GM18511 (cell line): Measurements from ENCODE around the gene NPHP4.

ENCODE experiments used
- ATAC-seq: cut with Tn5 transposase; IDR thresholded peaks from one replicate; pipeline ENCODE4 v1.9.1; 2021; ENCODE audit warnings: mild to moderate bottlenecking, moderate library complexity; ENCODE audit not compliant: unreplicated experiment

NPHP4 gene

DNA sequence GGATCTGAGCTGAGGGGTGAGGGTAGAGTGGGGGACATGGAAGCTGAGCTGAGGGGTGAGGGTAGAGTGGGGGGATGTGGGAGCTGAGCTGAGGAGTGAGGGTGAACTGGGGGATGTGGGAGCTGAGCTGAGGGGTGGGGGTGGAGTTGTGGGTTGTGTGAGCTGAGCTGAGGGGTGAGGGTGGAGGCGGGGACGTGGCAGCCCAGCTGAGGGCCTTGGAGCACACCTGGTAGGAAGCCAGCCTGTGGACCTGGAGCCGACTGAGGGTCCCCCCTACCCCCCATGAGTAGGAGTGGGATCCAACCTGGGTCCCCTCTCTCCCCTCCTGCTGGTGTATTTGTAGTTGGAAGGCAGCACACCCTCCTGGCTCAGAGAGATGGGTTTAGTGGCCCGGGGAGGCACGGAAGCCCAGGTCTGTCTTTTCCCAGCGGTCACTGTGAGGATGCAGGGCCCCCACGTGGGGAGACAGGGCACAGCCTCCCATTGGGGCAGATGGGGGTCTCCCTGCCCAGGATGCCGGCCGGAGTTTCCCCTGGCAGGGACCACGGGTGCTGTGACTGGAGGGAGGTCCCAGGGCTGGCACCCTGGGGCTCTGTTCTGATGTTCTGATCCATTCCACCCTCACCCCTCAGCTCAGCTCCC, 13.2 kb upstream of the NPHP4 start:
- no peak for ATAC-seq

DNA sequence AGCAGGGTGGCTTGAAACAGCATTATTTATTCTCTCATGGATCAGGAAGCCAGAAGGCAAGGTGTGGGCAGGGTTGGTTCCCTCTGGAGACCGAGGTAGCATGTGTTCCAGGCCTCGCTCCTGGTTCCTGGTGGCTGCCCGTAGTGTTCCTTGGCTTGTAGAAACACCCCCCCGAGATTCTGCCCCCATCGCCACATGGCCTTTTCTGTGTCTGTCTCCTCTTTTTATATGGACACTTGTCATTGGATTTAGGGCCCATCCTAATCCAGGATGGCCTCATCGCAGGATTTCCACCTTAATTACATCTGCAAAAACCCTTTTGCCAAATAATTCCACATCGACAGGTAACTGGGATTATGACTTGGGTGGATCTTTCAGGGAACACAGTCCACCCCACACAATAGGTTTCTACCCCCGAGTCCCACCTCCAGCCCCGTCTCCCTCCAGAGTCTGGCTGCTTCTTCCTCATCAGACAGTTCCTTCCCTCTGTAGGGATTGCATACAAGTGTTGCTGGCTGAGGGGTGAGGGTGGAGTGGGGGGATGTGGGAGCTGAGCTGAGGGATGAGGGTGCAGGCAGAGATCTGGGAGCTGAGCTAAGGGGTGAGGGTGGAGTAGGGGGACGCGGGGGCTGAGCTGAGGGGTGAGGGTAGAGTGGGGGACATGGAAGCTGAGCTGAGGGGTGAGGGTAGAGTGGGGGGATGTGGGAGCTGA, 12.3 kb upstream of the NPHP4 start:
- no peak for ATAC-seq

DNA sequence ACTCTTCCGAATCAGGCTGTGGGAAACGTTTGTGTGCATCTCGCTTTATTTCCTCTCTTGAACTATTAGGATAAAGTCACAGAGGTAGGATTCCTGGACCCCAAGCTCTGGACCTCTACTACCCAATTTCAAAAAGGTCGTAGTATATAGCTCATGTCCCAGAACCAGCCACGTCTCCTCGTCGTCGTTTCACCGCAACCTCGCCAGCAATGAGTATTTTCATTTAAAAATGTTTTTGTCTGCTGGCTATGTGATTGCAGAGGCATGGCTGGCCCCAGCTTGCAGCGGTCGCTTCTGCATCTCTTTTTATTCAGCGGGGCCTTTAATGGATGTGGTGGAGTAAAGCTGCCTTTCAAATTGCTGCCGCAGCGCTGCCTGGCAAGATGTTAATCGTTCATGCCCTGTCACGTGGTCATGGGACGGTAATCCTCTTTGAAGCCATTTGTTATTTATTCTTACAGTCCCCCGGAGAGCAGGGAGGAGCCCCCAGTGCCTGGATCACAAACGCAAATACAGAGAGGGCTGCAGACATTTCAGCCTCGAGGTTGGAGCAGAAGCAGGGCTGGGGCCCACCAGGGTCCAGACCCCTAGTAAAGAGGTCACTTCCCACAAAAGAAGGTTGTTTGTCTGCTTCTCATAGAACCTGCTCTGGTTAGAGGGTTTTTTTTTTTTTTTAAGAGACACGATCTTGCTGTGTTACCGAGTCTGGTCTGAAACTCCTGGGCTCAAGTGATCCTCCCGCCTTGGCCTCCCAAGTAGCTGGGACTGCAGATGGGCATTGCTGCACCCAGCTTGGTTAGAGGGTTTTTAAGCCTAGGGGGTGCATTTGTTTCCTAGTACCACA, 11.6 kb upstream of the NPHP4 start:
- ATAC-seq, result no peak

DNA sequence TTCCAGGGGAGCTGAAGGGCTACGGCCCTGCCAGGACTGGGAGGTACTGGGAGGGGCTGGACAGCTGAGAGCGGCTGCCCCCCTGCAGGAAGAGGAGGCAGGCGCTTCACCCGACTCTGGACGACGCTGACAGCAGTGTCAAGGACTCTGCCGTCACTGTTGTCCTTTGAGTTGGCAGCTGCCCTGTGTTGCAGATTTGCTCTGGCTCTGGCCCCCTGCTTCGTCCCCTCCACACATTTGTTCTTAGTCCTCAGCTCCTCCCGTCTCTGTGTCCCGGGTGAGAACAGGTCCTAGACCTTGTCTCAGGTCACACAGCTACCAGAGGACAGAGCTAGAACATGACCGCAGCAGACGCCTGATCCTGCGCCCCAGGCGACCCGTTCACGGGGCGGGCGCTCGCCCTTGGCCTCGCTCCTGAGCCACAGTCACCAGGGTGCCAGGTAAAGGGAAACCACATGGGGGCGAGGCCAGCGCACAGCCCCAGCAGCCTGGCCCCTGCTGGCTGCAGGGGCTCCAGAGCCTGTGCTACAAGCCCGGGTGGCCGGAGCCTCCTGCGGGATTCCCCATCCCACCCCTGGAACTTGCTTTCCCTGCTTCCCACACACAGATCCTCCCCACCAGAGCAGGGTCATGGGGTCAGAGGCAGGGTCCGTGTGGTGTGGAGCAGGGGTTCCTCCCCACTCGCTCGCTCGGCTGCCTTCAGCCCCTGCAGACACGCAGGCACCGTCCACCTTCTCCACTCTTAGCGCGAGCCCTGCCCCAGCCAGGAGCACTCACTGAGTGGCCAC, 10.7 kb upstream of the NPHP4 start:
- no peak for ATAC-seq

DNA sequence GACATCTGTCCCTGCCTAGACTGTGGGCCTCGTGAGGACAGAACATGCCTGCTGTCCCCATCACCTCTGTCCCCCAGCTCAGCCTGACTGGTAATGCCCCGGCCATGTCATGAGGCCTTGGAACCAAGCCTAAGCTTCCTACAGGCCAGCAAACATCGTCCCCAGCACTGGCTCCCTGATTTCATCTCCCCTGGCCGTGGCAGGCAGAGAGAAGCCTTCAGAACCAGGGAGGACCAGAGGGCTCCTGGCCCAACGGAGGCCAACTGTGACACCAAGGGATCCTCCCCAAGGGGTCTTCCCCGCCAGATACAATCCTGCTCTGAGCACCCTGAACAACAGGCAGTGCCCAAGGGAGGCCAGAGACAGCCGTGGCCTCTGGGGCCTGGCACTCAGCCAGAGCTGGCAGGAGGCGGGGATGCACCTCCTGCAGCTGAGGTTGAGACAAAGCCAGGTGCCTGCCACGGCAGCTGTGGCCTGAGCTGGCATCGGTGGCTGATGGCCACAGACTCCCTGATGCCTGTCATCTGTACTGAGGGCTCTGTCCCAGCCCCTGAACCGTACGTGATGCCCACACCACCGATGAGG, 9.9 kb upstream of the NPHP4 start:
- no peak for ATAC-seq

DNA sequence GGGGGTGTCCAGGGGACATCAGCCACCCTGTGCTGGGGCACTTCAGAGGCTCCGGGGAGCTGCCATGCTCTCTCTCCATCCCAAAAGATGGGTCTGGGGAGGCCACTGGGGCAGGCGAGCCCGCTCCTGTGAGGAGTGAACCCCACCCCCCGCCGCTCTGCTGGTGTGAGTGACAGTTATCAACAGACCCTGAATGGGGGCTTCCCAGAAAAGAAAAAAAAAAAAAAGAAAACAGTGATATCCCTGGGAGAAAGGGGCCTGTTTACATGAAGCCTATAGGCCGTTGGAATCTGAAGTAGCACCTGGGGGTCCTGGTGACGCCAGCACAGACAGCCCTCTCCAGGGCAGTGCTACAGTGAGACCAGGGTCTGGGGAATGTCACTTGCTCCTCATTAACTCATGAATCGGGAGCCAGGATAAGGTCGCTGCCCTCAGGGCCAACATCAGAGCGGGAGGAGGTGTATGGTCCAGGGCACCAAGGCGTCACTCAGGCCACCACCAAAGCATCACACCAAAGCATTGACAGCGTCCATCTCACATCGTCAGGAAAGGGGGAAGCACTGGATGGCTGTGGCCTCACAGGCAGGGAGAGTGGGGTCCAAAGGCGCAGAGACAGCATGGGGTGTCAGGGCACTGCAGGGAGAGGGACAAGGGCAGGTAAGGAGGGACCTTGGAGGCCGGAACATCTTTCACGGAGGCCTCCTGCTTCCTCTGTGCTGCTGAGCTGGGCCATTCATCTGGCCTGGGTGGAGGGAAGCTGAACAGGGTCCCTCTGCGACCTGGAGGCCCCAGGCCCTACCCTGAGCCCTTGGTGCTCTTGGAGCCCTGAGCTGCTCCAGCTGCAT, 8.4 kb upstream of the NPHP4 start:
- ATAC-seq, result no peak

DNA sequence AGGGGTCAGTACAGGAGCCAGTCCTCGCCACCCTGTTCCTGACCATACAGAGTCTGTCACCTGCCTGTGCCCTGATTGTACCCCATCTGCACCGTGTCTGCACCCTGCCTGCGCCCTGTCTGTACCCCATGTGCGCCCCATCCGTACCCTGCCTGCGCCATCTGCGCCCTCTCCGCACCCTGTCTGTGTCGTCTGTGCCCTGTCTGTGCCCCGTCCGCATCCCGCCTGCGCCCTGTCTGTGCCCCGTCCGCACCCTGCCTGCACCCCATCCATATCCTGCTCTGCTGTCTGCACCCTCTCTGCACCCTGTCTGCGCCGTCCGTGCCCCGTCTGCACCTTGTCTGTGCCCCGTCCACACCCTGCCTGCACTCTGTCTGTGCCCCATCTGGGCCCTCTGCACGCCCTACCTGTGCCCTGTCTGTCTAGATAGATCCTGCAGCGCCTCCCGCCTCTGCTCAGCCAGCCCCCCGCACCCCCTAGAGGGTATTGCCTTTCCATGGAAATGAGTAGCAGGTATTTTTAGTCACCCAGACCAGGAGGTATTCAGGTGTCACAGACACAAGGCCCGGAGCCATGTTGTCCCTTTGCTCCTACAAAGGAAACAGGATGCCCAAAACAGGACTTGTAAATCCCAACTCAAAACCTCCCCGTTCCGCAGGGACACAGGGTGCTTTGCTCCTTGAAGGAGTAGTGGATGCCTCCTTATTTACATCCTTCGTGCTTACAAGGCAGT, 7.7 kb upstream of the NPHP4 start:
- no peak for ATAC-seq

DNA sequence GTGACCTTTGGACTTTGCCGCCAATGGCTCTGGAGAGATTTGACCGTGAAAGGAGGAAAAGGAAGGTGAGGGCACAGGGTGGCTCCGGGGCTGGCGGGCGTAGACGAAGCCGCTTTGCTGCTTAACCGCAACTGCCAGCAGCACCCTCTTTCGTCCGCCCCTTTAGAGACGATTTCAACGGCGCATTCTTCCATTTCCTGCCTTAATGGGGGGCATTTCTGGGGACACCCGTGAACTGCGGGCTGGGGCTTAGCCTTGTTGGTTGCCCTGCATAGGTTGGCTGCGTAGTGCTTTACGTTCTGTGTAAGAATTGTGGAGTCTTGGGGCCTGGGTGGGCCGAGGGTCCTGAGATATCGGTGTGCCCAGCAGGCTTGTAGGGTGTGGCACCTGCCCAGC, 6.7 kb upstream of the NPHP4 start:
- ATAC-seq, result no peak

DNA sequence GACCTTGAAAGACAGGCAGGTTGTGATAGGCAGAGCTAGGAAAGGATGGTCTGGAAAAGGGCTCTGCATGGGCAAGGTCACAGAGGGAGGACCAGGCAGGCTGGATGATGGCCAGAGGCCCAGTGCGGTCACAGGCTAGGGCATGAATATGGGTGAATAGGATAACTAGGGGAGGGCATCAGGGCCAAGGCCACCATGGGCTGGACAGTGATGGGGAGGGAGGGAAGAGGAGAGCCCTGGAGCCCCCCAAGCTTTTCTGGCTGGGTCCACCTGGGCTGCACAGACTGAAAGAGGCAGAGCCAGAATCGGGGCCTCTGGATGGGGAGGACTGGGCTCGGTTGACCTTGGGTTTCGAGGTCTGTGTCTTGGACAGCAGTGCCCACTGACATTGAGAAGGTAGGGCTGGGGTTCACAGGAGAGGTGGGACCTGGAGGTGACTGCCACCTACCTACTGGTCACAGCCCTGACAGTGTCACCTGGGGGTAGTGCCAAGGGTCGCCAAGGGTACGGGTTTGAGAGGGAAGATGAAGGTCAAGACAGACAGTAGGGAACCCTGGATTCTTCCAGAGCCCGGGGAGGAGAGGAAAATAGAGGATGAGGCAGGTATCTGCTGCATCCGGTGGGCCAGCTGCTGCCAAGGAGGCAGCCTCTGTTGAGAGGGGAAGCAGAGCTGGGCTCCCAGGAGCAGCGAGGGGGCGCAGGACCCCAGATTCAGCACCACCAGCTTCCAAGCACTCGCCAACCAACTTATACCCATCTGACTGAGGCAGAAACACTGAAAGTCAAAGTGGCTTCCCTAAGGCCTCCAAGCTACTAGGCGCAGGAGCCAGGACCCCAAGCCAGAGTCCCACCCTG, 6.1 kb upstream of the NPHP4 start:
- no peak for ATAC-seq

DNA sequence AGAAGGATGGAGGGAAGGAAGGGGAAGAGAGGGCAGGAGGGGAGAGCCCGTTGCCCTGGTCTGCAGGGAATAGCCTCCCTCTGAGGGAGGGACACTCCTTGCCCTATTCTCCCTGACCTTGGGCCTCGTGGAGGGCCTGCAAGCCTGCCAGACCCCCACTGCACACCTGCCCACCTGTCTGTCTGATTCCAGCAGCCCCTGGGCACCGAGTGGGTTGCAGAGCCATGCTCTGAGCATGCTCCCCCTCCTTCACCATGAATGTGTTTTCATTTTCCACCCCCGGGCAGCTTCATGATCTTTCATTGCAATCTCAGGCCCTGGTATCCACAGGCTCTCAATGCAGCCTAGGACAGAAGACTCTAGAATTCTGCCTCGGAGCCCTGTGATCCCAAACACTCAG, 5.1 kb upstream of the NPHP4 start:
- ATAC-seq, result no peak

DNA sequence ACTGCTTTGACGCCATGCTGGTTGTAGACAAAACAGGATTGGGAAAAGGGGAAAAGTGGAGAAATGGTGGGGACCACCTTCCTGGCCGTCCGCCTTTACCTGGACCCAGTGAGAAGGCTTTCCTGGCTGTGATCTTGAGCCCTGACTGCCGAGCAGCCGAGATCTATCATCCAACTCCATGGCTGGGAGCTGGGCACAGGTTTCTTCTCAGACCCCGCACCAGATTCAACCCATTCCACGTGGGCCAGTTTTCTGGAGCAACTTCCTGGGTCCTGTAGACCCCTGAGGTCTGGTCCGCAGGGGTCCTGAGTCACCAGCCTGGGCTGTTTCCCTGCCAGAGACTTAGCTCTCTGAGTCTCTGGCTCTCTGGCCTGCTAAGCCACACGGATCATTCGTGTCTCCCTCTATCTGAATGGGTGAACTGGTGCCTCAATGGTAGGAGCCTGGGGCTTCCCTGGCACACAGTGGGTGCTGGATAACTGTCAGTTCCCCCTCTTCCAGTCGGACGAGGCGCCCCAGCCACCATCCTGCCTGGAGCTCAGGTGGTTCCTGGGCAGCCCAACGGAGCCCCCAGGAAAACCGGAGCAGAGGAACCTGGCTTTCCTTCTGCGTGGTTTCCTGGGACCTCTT, 4.5 kb upstream of the NPHP4 start:
- ATAC-seq, result no peak

DNA sequence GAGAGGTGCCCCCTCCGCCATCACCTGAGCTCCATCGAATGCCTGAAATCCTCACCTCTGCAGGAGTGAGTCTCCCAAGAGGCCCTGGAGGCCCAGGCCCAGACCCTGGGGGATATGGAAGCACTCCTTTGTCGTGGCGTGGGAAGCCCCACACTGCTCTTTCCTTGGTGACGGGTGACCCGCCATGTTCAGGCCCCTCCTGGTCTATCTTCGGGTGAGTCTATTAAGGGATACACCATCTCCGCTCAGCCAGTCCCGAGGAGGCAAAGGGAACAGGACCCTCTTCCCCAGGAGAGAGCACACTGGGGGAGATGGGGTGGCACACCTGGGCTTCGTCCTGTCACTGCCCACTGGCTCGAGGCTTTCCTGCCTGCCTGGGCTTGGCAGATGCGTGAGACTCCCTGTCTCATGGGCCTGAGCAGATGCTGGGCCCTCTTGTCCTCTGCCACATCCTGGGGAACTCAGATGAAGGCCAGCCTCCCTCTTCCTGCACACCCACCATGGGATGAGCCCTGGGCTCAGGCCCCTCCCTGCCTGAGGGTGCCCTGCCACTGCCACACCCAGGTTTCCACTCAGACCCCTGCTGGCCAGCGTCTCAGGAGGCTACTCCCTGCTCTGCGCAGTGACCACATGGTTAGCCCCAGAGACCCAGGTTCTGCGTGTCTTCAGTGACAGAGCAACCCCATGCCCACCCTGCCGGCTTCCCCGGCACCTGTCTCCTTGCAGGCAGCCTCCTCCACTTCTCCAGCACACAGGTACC, 3.8 kb upstream of the NPHP4 start:
- ATAC-seq, result no peak

DNA sequence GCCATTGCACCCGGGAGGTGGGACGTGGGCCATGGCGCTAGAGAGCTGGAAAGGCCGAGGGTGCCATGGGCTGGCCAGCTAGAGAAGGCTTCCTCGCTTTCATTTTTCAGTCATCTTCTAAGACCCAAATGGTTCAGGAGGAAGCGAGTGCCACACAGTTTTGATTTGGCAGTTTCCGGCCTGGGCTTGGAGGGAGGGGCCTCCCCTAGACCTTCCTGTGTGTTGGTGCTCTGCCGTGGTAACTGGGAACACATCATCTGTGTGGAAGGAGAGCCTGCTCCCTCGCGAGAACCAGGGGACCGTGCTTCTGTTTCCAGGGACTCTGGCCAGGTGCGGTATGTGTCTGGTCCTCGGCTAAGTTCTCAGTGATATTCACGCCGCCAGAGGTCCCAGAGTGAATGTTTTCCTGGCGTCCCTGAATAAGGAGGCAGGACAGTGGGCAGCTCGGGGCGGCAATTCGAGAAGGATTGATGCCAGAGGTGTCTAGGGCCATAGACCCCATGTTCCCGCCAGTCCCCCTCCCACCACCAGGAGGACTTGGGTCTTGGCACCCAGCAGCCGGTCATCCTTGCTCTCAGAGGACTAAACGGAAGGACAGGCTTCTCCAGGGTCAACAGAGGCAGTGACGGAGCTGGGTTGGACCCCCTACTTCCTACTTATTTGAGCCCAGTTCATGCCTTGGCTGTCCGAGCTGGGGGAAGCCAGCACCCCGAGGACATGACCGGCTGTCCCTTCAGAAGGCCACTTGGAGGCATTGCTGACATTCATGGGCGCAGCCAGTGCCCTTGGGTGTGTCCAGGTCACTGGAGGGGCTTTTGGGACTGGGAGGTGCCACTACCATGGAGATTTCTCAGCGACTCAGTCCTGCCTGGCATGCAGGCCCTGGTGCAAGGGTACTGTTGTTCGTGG, 2.7 kb upstream of the NPHP4 start:
- no peak for ATAC-seq

DNA sequence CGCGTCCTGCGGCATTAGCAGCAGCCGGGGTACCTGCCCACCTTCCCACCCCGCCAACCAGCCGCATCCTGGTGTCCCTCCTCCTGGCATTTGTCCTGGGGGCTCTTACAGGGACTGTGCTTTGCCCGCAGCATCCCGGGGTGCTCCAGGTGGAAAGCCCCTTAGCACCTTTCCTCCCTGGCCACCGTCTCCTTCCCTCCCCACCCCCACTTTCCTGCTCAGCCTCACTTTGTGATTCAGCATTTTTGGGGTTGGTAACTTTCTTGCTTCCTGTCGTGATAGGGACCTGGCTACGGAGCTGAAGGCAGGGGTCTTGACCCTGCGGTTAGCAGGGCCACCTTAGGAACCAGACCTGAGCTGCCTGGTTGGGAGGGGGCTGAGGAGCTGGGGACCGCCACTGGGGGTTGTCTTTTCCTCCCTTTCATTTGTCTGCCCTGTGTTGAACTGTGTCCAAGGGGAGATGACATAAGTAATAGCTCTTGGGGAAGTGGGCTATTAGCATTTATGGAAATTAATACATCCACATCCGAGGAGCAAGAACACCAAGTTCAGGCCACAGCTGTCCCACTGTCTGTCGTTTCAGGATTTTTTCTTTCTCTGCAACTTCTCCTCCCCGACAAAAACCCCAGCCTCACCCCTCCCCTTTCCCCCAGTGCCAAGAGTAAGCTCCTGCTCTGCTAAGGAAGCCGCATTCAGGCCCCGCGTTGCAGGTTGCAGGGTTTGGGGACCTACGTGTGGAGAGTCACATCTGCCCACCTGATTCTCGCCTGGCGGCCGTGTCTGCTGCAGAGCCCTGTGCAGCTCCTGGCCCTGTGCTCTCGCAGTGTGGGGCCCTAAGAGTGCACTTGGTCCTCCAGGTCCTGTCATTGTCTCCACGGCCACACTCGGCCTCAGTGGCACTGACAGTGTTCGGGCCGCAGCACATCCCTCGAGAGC, 1.6 kb upstream of the NPHP4 start:
- no peak for ATAC-seq
